ENCODE data around the gene EYS.

EYS gene

GRCh38 chr6:64505312-64505711, 1201.7 kb downstream of the EYS start:
- Histone ChIP-seq H3K27ac (no peak overlapping the region), H3K9me3 (ENCODE audit: low read depth, low read length) (no peaks in the 10 kb centered on the region), H3K9ac (ENCODE audit: insufficient read length) (no peak overlapping the region), H3K36me3 (ENCODE audit: insufficient read depth, low read length) (no peaks in the 10 kb centered on the region), H3K4me3 (no peak overlapping the region)
- DNase-seq (ENCODE audit: low read depth, low spot score), result no peak
- TF ChIP-seq FOXP2 (optimal IDR thresholded peaks at IDR 0.05; ENCODE audit: control extremely low read depth, extremely low read length, insufficient read depth) (no peak), EZH2 (IDR thresholded peaks at IDR 0.05) (no peak), POLR2AphosphoS5 (IDR thresholded peaks at IDR 0.05; ENCODE audit: borderline replicate concordance, low read depth, low read length) (no peak)

GRCh38 chr6:64504503-64504902, 1202.5 kb downstream of the EYS start:
- Histone ChIP-seq H3K9ac (ENCODE audit: insufficient read length) (no peak overlapping the region), H3K27ac (no peak overlapping the region)
- no peak for DNase-seq (ENCODE audit: low read depth, low spot score)

GRCh38 chr6:64502801-64503200, 1204.2 kb downstream of the EYS start:
- Histone ChIP-seq H3K9ac (ENCODE audit: insufficient read length) (no peak overlapping the region), H3K27ac (no peak overlapping the region), H3K9me3 (ENCODE audit: low read depth, low read length) (no peaks in the 10 kb centered on the region), H3K4me3 (no peak overlapping the region), H3K36me3 (ENCODE audit: insufficient read depth, low read length) (no peaks in the 10 kb centered on the region)
- no peak for DNase-seq (ENCODE audit: low read depth, low spot score)
- TF ChIP-seq POLR2AphosphoS5 (IDR thresholded peaks at IDR 0.05; ENCODE audit: borderline replicate concordance, low read depth, low read length) (no peak), FOXP2 (optimal IDR thresholded peaks at IDR 0.05; ENCODE audit: control extremely low read depth, extremely low read length, insufficient read depth) (no peak), EZH2 (IDR thresholded peaks at IDR 0.05) (no peak)

More at GRCh38 chr6:64504503-64504902, 1202.5 kb downstream of the EYS start:
- H3K36me3 ChIP-seq (ENCODE audit: insufficient read depth, low read length), result no peaks in the 10 kb centered on the region
- no peak overlapping the region for H3K4me3 ChIP-seq
- TF ChIP-seq FOXP2 (optimal IDR thresholded peaks at IDR 0.05; ENCODE audit: control extremely low read depth, extremely low read length, insufficient read depth), result no peak
- no peak for TF ChIP-seq POLR2AphosphoS5 (IDR thresholded peaks at IDR 0.05; ENCODE audit: borderline replicate concordance, low read depth, low read length)
- TF ChIP-seq EZH2 (IDR thresholded peaks at IDR 0.05), result no peak
- H3K9me3 ChIP-seq (ENCODE audit: low read depth, low read length), result no peaks in the 10 kb centered on the region

GRCh38 chr6:64497634-64498033, 1209.4 kb downstream of the EYS start:
- Histone ChIP-seq H3K27ac (no peak overlapping the region), H3K4me3 (no peak overlapping the region), H3K9ac (ENCODE audit: insufficient read length) (no peak overlapping the region), H3K9me3 (ENCODE audit: low read depth, low read length) (no peaks in the 10 kb centered on the region), H3K36me3 (ENCODE audit: insufficient read depth, low read length) (no peaks in the 10 kb centered on the region)
- no peak for DNase-seq (ENCODE audit: low read depth, low spot score)
- no peak for TF ChIP-seq EZH2 (IDR thresholded peaks at IDR 0.05)
- TF ChIP-seq POLR2AphosphoS5 (IDR thresholded peaks at IDR 0.05; ENCODE audit: borderline replicate concordance, low read depth, low read length), result no peak
- TF ChIP-seq FOXP2 (optimal IDR thresholded peaks at IDR 0.05; ENCODE audit: control extremely low read depth, extremely low read length, insufficient read depth), result no peak

GRCh38 chr6:64489763-64490162, 1217.3 kb downstream of the EYS start:
- no peak for DNase-seq (ENCODE audit: low read depth, low spot score)
- Histone ChIP-seq H3K9me3 (ENCODE audit: low read depth, low read length) (no peaks in the 10 kb centered on the region), H3K27ac (no peak overlapping the region), H3K4me3 (no peak overlapping the region), H3K36me3 (ENCODE audit: insufficient read depth, low read length) (no peaks in the 10 kb centered on the region), H3K9ac (ENCODE audit: insufficient read length) (no peak overlapping the region)
- TF ChIP-seq EZH2 (IDR thresholded peaks at IDR 0.05) (no peak), POLR2AphosphoS5 (IDR thresholded peaks at IDR 0.05; ENCODE audit: borderline replicate concordance, low read depth, low read length) (no peak), FOXP2 (optimal IDR thresholded peaks at IDR 0.05; ENCODE audit: control extremely low read depth, extremely low read length, insufficient read depth) (no peak)

GRCh38 chr6:64486578-64487351, 1220.3 kb downstream of the EYS start:
- H3K9ac ChIP-seq (ENCODE audit: insufficient read length), result no peak overlapping the region
- H3K9me3 ChIP-seq (ENCODE audit: low read depth, low read length), result no peaks in the 10 kb centered on the region
- no peak overlapping the region for H3K4me3 ChIP-seq
- no peaks in the 10 kb centered on the region for H3K36me3 ChIP-seq (ENCODE audit: insufficient read depth, low read length)
- H3K27ac ChIP-seq, result no peak overlapping the region
- DNase-seq (ENCODE audit: low read depth, low spot score), result no peak
- TF ChIP-seq EZH2 (IDR thresholded peaks at IDR 0.05) (no peak), FOXP2 (optimal IDR thresholded peaks at IDR 0.05; ENCODE audit: control extremely low read depth, extremely low read length, insufficient read depth) (no peak), POLR2AphosphoS5 (IDR thresholded peaks at IDR 0.05; ENCODE audit: borderline replicate concordance, low read depth, low read length) (no peak)

GRCh38 chr6:64483956-64484499, 1223.0 kb downstream of the EYS start:
- no peak for DNase-seq (ENCODE audit: low read depth, low spot score)
- H3K36me3 ChIP-seq (ENCODE audit: insufficient read depth, low read length), result no peaks in the 10 kb centered on the region
- H3K9me3 ChIP-seq (ENCODE audit: low read depth, low read length), result no peaks in the 10 kb centered on the region
- TF ChIP-seq POLR2AphosphoS5 (IDR thresholded peaks at IDR 0.05; ENCODE audit: borderline replicate concordance, low read depth, low read length) (no peak), EZH2 (IDR thresholded peaks at IDR 0.05) (no peak), FOXP2 (optimal IDR thresholded peaks at IDR 0.05; ENCODE audit: control extremely low read depth, extremely low read length, insufficient read depth) (no peak)
- H3K4me3 ChIP-seq, result no peak overlapping the region
- no peak overlapping the region for H3K9ac ChIP-seq (ENCODE audit: insufficient read length)
- no peak overlapping the region for H3K27ac ChIP-seq

GRCh38 chr6:64482631-64483030, 1224.4 kb downstream of the EYS start:
- no peak overlapping the region for H3K4me3 ChIP-seq
- H3K36me3 ChIP-seq (ENCODE audit: insufficient read depth, low read length), result no peaks in the 10 kb centered on the region
- H3K27ac ChIP-seq, result no peak overlapping the region
- no peaks in the 10 kb centered on the region for H3K9me3 ChIP-seq (ENCODE audit: low read depth, low read length)
- H3K9ac ChIP-seq (ENCODE audit: insufficient read length), result no peak overlapping the region
- no peak for TF ChIP-seq POLR2AphosphoS5 (IDR thresholded peaks at IDR 0.05; ENCODE audit: borderline replicate concordance, low read depth, low read length)
- TF ChIP-seq FOXP2 (optimal IDR thresholded peaks at IDR 0.05; ENCODE audit: control extremely low read depth, extremely low read length, insufficient read depth), result no peak
- TF ChIP-seq EZH2 (IDR thresholded peaks at IDR 0.05), result no peak
- DNase-seq (ENCODE audit: low read depth, low spot score), result no peak

Data from SK-N-MC (cell line).